ENCODE data around the gene CSF1.

- TF ChIP-seq CTCF (IDR thresholded peaks at IDR 0.05): no peak
- no peak for TF ChIP-seq POLR2AphosphoS5 (IDR thresholded peaks at IDR 0.05; ENCODE audit: low read depth, low read length)
- TF ChIP-seq SIN3A (IDR thresholded peaks at IDR 0.05; ENCODE audit: borderline replicate concordance, low read depth, low read length): no peak
- TF ChIP-seq TEAD4 (IDR thresholded peaks at IDR 0.05; ENCODE audit: borderline replicate concordance, insufficient read depth): no peak
- TF ChIP-seq REST (IDR thresholded peaks at IDR 0.05; ENCODE audit: low read depth, low read length): no peak
- no peak for TF ChIP-seq GABPA (IDR thresholded peaks at IDR 0.05; ENCODE audit: low read depth)
- TF ChIP-seq RCOR1 (IDR thresholded peaks at IDR 0.05; ENCODE audit: low read length): no peak
- no peak for TF ChIP-seq RAD21 (IDR thresholded peaks at IDR 0.05; ENCODE audit: low read length)
- no peak for TF ChIP-seq EP300 (IDR thresholded peaks at IDR 0.05; ENCODE audit: borderline replicate concordance in 1 of 2, low read depth in 1 of 2, low read length in 1 of 2)
Observed at GRCh38 chr1:109889094-109889493, 21.6 kb upstream of the CSF1 start.

Data from SK-N-SH (cell line).